ENCODE data around the gene HTR4. TPM values are rescaled to one million over a fixed set of nuclear protein-coding genes. Genes with fewer than 3 reads are reported as not detected.
A peak's percentile ranks its signal among the peaks of the same experiment; 100 is the strongest.

HTR4 gene
- total RNA-seq, 1 experiment from 2014 or later, result not detected

- H3K9me3 ChIP-seq (ENCODE audit: low read length), result no peaks in the 10 kb centered on the region
- H4K20me1 ChIP-seq (ENCODE audit: insufficient read depth, low read depth, low read length), result no peaks in the 10 kb centered on the region
- no peak overlapping the region for H3K27ac ChIP-seq (ENCODE audit: low read length)
- H3K36me3 ChIP-seq (ENCODE audit: insufficient read depth, low read length), result no peaks in the 10 kb centered on the region
- H3K4me1 ChIP-seq (ENCODE audit: low read length), result peaks cover 4% of the 10 kb centered on the region
- no peak for DNase-seq
- no peaks in the 10 kb centered on the region for H3K9me2 ChIP-seq (replicated peaks; ENCODE audit: insufficient read depth, low read length)
- H3K79me2 ChIP-seq (ENCODE audit: low read length), result no peaks in the 10 kb centered on the region
- no peak overlapping the region for H3K9ac ChIP-seq (ENCODE audit: low read length)
- H3K27me3 ChIP-seq (ENCODE audit: low read length), result no peaks in the 10 kb centered on the region
- H3K4me3 ChIP-seq (ENCODE audit: low read length), result no peak overlapping the region
- no peak overlapping the region for H2AFZ ChIP-seq (ENCODE audit: low read length)
- no peak overlapping the region for H3K4me2 ChIP-seq (ENCODE audit: low read depth, low read length, poor library complexity, severe bottlenecking)
Observed at GRCh38 chr5:148486456-148486855, 167.9 kb downstream of the HTR4 start.

GRCh38 chr5:148484651-148485050 lies 169.7 kb downstream of the HTR4 start:
- H3K9ac ChIP-seq (ENCODE audit: low read length), result no peak overlapping the region
- H2AFZ ChIP-seq (ENCODE audit: low read length), result no peak overlapping the region
- no peaks in the 10 kb centered on the region for H3K36me3 ChIP-seq (ENCODE audit: insufficient read depth, low read length)
- no peak overlapping the region for H3K4me3 ChIP-seq (ENCODE audit: low read length)
- no peaks in the 10 kb centered on the region for H3K79me2 ChIP-seq (ENCODE audit: low read length)
- no peaks in the 10 kb centered on the region for H4K20me1 ChIP-seq (ENCODE audit: insufficient read depth, low read depth, low read length)
- no peak for DNase-seq
- peaks cover 4% of the 10 kb centered on the region for H3K4me1 ChIP-seq (ENCODE audit: low read length)
- H3K9me3 ChIP-seq (ENCODE audit: low read length), result no peaks in the 10 kb centered on the region
- no peaks in the 10 kb centered on the region for H3K27me3 ChIP-seq (ENCODE audit: low read length)
- no peak overlapping the region for H3K4me2 ChIP-seq (ENCODE audit: low read depth, low read length, poor library complexity, severe bottlenecking)
- H3K27ac ChIP-seq (ENCODE audit: low read length), result no peak overlapping the region
- H3K9me2 ChIP-seq (replicated peaks; ENCODE audit: insufficient read depth, low read length), result no peaks in the 10 kb centered on the region

GRCh38 chr5:148483750-148484149 lies 170.6 kb downstream of the HTR4 start:
- no peaks in the 10 kb centered on the region for H3K36me3 ChIP-seq (ENCODE audit: insufficient read depth, low read length)
- no peaks in the 10 kb centered on the region for H3K9me2 ChIP-seq (replicated peaks; ENCODE audit: insufficient read depth, low read length)
- H3K4me3 ChIP-seq (ENCODE audit: low read length), result no peak overlapping the region
- peaks cover 4% of the 10 kb centered on the region for H3K4me1 ChIP-seq (ENCODE audit: low read length)
- H3K4me2 ChIP-seq (ENCODE audit: low read depth, low read length, poor library complexity, severe bottlenecking), result no peak overlapping the region
- DNase-seq, result no peak
- H3K9me3 ChIP-seq (ENCODE audit: low read length), result no peaks in the 10 kb centered on the region
- H3K27me3 ChIP-seq (ENCODE audit: low read length), result no peaks in the 10 kb centered on the region
- H3K27ac ChIP-seq (ENCODE audit: low read length), result no peak overlapping the region
- H2AFZ ChIP-seq (ENCODE audit: low read length), result no peak overlapping the region
- no peaks in the 10 kb centered on the region for H4K20me1 ChIP-seq (ENCODE audit: insufficient read depth, low read depth, low read length)
- no peaks in the 10 kb centered on the region for H3K79me2 ChIP-seq (ENCODE audit: low read length)
- no peak overlapping the region for H3K9ac ChIP-seq (ENCODE audit: low read length)

GRCh38 chr5:148482697-148483462 lies 171.4 kb downstream of the HTR4 start:
- Histone ChIP-seq H2AFZ (ENCODE audit: low read length) (peak overlapping the region; percentile 69; the same call in 1 of the 2 replicates), H4K20me1 (ENCODE audit: insufficient read depth, low read depth, low read length) (no peaks in the 10 kb centered on the region), H3K27ac (ENCODE audit: low read length) (no peak overlapping the region), H3K9me3 (ENCODE audit: low read length) (no peaks in the 10 kb centered on the region), H3K27me3 (ENCODE audit: low read length) (no peaks in the 10 kb centered on the region), H3K4me2 (ENCODE audit: low read depth, low read length, poor library complexity, severe bottlenecking) (no peak overlapping the region), H3K9ac (ENCODE audit: low read length) (no peak overlapping the region), H3K4me1 (ENCODE audit: low read length) (peaks cover 4% of the 10 kb centered on the region), H3K4me3 (ENCODE audit: low read length) (no peak overlapping the region), H3K36me3 (ENCODE audit: insufficient read depth, low read length) (no peaks in the 10 kb centered on the region), H3K79me2 (ENCODE audit: low read length) (no peaks in the 10 kb centered on the region), H3K9me2 (replicated peaks; ENCODE audit: insufficient read depth, low read length) (no peaks in the 10 kb centered on the region)
- DNase-seq, result peak; percentile 83

- Histone ChIP-seq H3K9ac (ENCODE audit: low read length) (no peak overlapping the region), H3K9me3 (ENCODE audit: low read length) (no peaks in the 10 kb centered on the region), H3K9me2 (replicated peaks; ENCODE audit: insufficient read depth, low read length) (no peaks in the 10 kb centered on the region), H4K20me1 (ENCODE audit: insufficient read depth, low read depth, low read length) (no peaks in the 10 kb centered on the region), H3K36me3 (ENCODE audit: insufficient read depth, low read length) (no peaks in the 10 kb centered on the region), H2AFZ (ENCODE audit: low read length) (no peak overlapping the region), H3K4me1 (ENCODE audit: low read length) (peaks cover 4% of the 10 kb centered on the region), H3K4me3 (ENCODE audit: low read length) (no peak overlapping the region), H3K79me2 (ENCODE audit: low read length) (no peaks in the 10 kb centered on the region), H3K4me2 (ENCODE audit: low read depth, low read length, poor library complexity, severe bottlenecking) (no peak overlapping the region), H3K27me3 (ENCODE audit: low read length) (no peaks in the 10 kb centered on the region), H3K27ac (ENCODE audit: low read length) (no peak overlapping the region)
- DNase-seq, result no peak
Observed at GRCh38 chr5:148482196-148482595, 172.1 kb downstream of the HTR4 start.

- H3K79me2 ChIP-seq (ENCODE audit: low read length), result no peaks in the 10 kb centered on the region
Observed at GRCh38 chr5:148477429-148477828, 176.9 kb downstream of the HTR4 start.

GRCh38 chr5:148476302-148476701 lies 178.0 kb downstream of the HTR4 start:
- H3K79me2 ChIP-seq (ENCODE audit: low read length), result no peaks in the 10 kb centered on the region
- no peak overlapping the region for H3K4me3 ChIP-seq (ENCODE audit: low read length)
- H3K36me3 ChIP-seq (ENCODE audit: insufficient read depth, low read length), result no peaks in the 10 kb centered on the region
- no peaks in the 10 kb centered on the region for H4K20me1 ChIP-seq (ENCODE audit: insufficient read depth, low read depth, low read length)
- no peaks in the 10 kb centered on the region for H3K9me2 ChIP-seq (replicated peaks; ENCODE audit: insufficient read depth, low read length)
- no peak for DNase-seq
- no peak overlapping the region for H3K9ac ChIP-seq (ENCODE audit: low read length)
- H3K4me1 ChIP-seq (ENCODE audit: low read length), result no peaks in the 10 kb centered on the region
- no peaks in the 10 kb centered on the region for H3K27me3 ChIP-seq (ENCODE audit: low read length)
- H3K27ac ChIP-seq (ENCODE audit: low read length), result no peak overlapping the region
- H2AFZ ChIP-seq (ENCODE audit: low read length), result no peak overlapping the region
- no peaks in the 10 kb centered on the region for H3K9me3 ChIP-seq (ENCODE audit: low read length)
- H3K4me2 ChIP-seq (ENCODE audit: low read depth, low read length, poor library complexity, severe bottlenecking), result no peak overlapping the region

More at GRCh38 chr5:148477429-148477828, 176.9 kb downstream of the HTR4 start:
- Histone ChIP-seq H4K20me1 (ENCODE audit: insufficient read depth, low read depth, low read length) (no peaks in the 10 kb centered on the region), H3K27me3 (ENCODE audit: low read length) (no peaks in the 10 kb centered on the region), H3K27ac (ENCODE audit: low read length) (no peak overlapping the region), H3K4me1 (ENCODE audit: low read length) (no peaks in the 10 kb centered on the region), H3K4me3 (ENCODE audit: low read length) (no peak overlapping the region), H3K9ac (ENCODE audit: low read length) (no peak overlapping the region), H2AFZ (ENCODE audit: low read length) (no peak overlapping the region), H3K9me2 (replicated peaks; ENCODE audit: insufficient read depth, low read length) (no peaks in the 10 kb centered on the region), H3K36me3 (ENCODE audit: insufficient read depth, low read length) (no peaks in the 10 kb centered on the region), H3K9me3 (ENCODE audit: low read length) (no peaks in the 10 kb centered on the region), H3K4me2 (ENCODE audit: low read depth, low read length, poor library complexity, severe bottlenecking) (no peak overlapping the region)
- DNase-seq, result no peak

GRCh38 chr5:148474025-148474511 lies 180.3 kb downstream of the HTR4 start:
- H3K9ac ChIP-seq (ENCODE audit: low read length), result no peak overlapping the region
- H3K36me3 ChIP-seq (ENCODE audit: insufficient read depth, low read length), result no peaks in the 10 kb centered on the region
- no peaks in the 10 kb centered on the region for H3K9me2 ChIP-seq (replicated peaks; ENCODE audit: insufficient read depth, low read length)
- H3K27me3 ChIP-seq (ENCODE audit: low read length), result no peaks in the 10 kb centered on the region
- no peak overlapping the region for H3K4me3 ChIP-seq (ENCODE audit: low read length)
- H3K9me3 ChIP-seq (ENCODE audit: low read length), result no peaks in the 10 kb centered on the region
- H3K79me2 ChIP-seq (ENCODE audit: low read length), result no peaks in the 10 kb centered on the region
- DNase-seq, result no peak
- H3K4me1 ChIP-seq (ENCODE audit: low read length), result no peaks in the 10 kb centered on the region
- H3K27ac ChIP-seq (ENCODE audit: low read length), result no peak overlapping the region
- H3K4me2 ChIP-seq (ENCODE audit: low read depth, low read length, poor library complexity, severe bottlenecking), result no peak overlapping the region
- no peak overlapping the region for H2AFZ ChIP-seq (ENCODE audit: low read length)
- no peaks in the 10 kb centered on the region for H4K20me1 ChIP-seq (ENCODE audit: insufficient read depth, low read depth, low read length)
